Esophagus squamous epithelium (tissue), 5 donors: ENCODE measurements around the gene RAB6B. TPM values are rescaled to one million over a fixed set of nuclear protein-coding genes. Genes with fewer than 3 reads are reported as not detected.
"Not testable (repeated sequence)": the region's sequence is repeated elsewhere in the genome, so short reads cannot be mapped to it uniquely, and the experiment has no call there.

Experiments
- DNase-seq: peaks from one replicate; lab custom pipeline; 2025; lab: John Stamatoyannopoulos, UW
- H3K27ac ChIP-seq, 4 donors: fragments of 200-600 bp; sonication (generic); one replicate each; pipeline ENCODE4 v1.5.1; 2016 to 2019; ENCODE audit warnings: mild to moderate bottlenecking in 1 of 4
- H3K27me3 ChIP-seq, 4 donors: fragments of 200-600 bp; sonication (generic); 1 replicate in 3 of 4; 2 replicates in 1 of 4; pipeline versions ENCODE4 v1.5.1 to v1.6.0; 2017 to 2021; ENCODE audit warnings: antibody characterized with exemption in 1 of 4
- H3K36me3 ChIP-seq, 3 donors: fragments of 200-600 bp; sonication (generic); one replicate each; pipeline ENCODE4 v1.5.1; 2016 to 2019
- H3K4me1 ChIP-seq, 3 donors: fragments of 200-600 bp; sonication (generic); one replicate each; pipeline ENCODE4 v1.5.1; 2017 to 2019
- H3K4me3 ChIP-seq, 4 donors: fragments of 200-600 bp; sonication (generic); 1 replicate in 3 of 4; 2 replicates in 1 of 4; pipeline ENCODE4 v1.5.1; 2016 to 2019; ENCODE audit warnings: mild to moderate bottlenecking in 2 of 4, moderate library complexity in 1 of 4
- H3K9me3 ChIP-seq, 3 donors: fragments of 200-600 bp; sonication (generic); one replicate each; pipeline ENCODE4 v1.5.1; 2016 to 2019
- CTCF ChIP-seq, 6 experiments: fragments of 450-650 bp in 4 of 6; fragments of 200-600 bp in 2 of 6; sonication (generic) in 2 of 6; IDR thresholded peaks; one replicate each; pipeline ENCODE4 v1.5.1; 2016 to 2019; ENCODE audit warnings: antibody characterized with exemption in 6 of 6, mild to moderate bottlenecking in 4 of 6, moderate library complexity in 4 of 6
- POLR2A ChIP-seq, 4 donors: fragments of 450-650 bp; IDR thresholded peaks; one replicate each; pipeline ENCODE4 v1.6.1; 2017; ENCODE audit warnings: antibody characterized with exemption in 4 of 4, mild to moderate bottlenecking in 4 of 4, moderate library complexity in 3 of 4
- WGBS, 2 donors: methylation state at CpG; one replicate each; pipeline ENCODE4 v1.1.5; 2018; 5-methylcytosine and 5-hydroxymethylcytosine counted together
- intact Hi-C: fragments of 100-400 bp; cut with DNase I; formaldehyde crosslinking; loops from one replicate; pipeline ENCODE4 v1.15.0; 2022
- total RNA-seq, 4 donors: library from RNA; depleted of rRNA; stranded (reverse); fragments of >200 nt; gene quantifications; one replicate each; pipeline ENCODE4 v1.1.0, GENCODE V29; 2016
- donor health status: DM: yes; HTN: yes; CAD: no.

RAB6B gene
- total RNA-seq, 4 donors from 2014 or later, result 0.09 to 1.7 (median 0.68) TPM

GRCh38 chr3:133792171-133792763, 103.4 kb downstream of the RAB6B start:
- DNase-seq, result no peak
- peaks cover 0 to 2% (median 2%) of the 10 kb centered on the region in 3 donors for H3K4me1 ChIP-seq
- no peak overlapping the region for H3K27ac ChIP-seq
- intact Hi-C loops, result no loop called here
- H3K27me3 ChIP-seq, result peaks cover 0 to 2% (median 0%) of the 10 kb centered on the region in 4 donors
- H3K9me3 ChIP-seq, result peaks cover 0 to 14% (median 10%) of the 10 kb centered on the region in 3 donors
- H3K36me3 ChIP-seq, result no peaks in the 10 kb centered on the region
- TF ChIP-seq CTCF (IDR thresholded peaks at IDR 0.05) (no peak), POLR2A (IDR thresholded peaks at IDR 0.05) (no peak)
- 52 to 59% methylated on average over 9 of the region's 9 CpGs for WGBS, 2 donors
- H3K4me3 ChIP-seq, result no peak overlapping the region

- WGBS, 2 donors, result 71 to 80% methylated on average over 2 of the region's 2 CpGs
- no peaks in the 10 kb centered on the region for H3K36me3 ChIP-seq
- intact Hi-C loops, result no loop called here
Measured at GRCh38 chr3:133788024-133788423, 107.7 kb downstream of the RAB6B start.

GRCh38 chr3:133783762-133784161, 111.9 kb downstream of the RAB6B start:
- Histone ChIP-seq H3K27ac (no peak overlapping the region), H3K36me3 (no peaks in the 10 kb centered on the region), H3K9me3 (no peaks in the 10 kb centered on the region), H3K4me3 (no peak overlapping the region), H3K27me3 (no peaks in the 10 kb centered on the region), H3K4me1 (peaks cover 0 to 13% (median 0%) of the 10 kb centered on the region in 3 donors)
- intact Hi-C loops, result no loop called here
- no peak for TF ChIP-seq CTCF (IDR thresholded peaks at IDR 0.05)
- TF ChIP-seq POLR2A (IDR thresholded peaks at IDR 0.05), result no peak
- WGBS, 2 donors, result 35 to 74% methylated on average over 7 to 9 of the region's 32 CpGs
- DNase-seq, result no peak

More at GRCh38 chr3:133788024-133788423, 107.7 kb downstream of the RAB6B start:
- no peak for DNase-seq
- Histone ChIP-seq H3K9me3 (peaks cover 0 to 11% (median 9%) of the 10 kb centered on the region in 3 donors), H3K27ac (no peak overlapping the region), H3K27me3 (no peaks in the 10 kb centered on the region), H3K4me3 (no peak overlapping the region), H3K4me1 (peaks cover 0 to 5% (median 0%) of the 10 kb centered on the region in 3 donors)
- no peak for TF ChIP-seq CTCF (IDR thresholded peaks at IDR 0.05)
- TF ChIP-seq POLR2A (IDR thresholded peaks at IDR 0.05), result no peak

GRCh38 chr3:133782454-133782853, 113.2 kb downstream of the RAB6B start:
- peaks cover 0 to 26% (median 5%) of the 10 kb centered on the region in 3 donors for H3K4me1 ChIP-seq
- no peaks in the 10 kb centered on the region for H3K9me3 ChIP-seq
- H3K27me3 ChIP-seq, result no peaks in the 10 kb centered on the region
- no peak overlapping the region for H3K4me3 ChIP-seq
- intact Hi-C loops, result no loop called here
- DNase-seq, result no peak
- TF ChIP-seq POLR2A (IDR thresholded peaks at IDR 0.05), result no peak
- no peak for TF ChIP-seq CTCF (IDR thresholded peaks at IDR 0.05)
- H3K27ac ChIP-seq, result no peak overlapping the region
- H3K36me3 ChIP-seq, result no peaks in the 10 kb centered on the region
- WGBS, 2 donors, result 88 to 89% methylated on average over 2 of the region's 2 CpGs

GRCh38 chr3:133781570-133781969, 114.1 kb downstream of the RAB6B start:
- Histone ChIP-seq H3K36me3 (no peaks in the 10 kb centered on the region), H3K27ac (no peak overlapping the region), H3K4me3 (no peak overlapping the region), H3K9me3 (no peaks in the 10 kb centered on the region), H3K27me3 (no peaks in the 10 kb centered on the region), H3K4me1 (peaks cover 0 to 30% (median 5%) of the 10 kb centered on the region in 3 donors)
- TF ChIP-seq CTCF (IDR thresholded peaks at IDR 0.05), result no peak
- no peak for TF ChIP-seq POLR2A (IDR thresholded peaks at IDR 0.05)
- intact Hi-C loops, result no loop called here
- no peak for DNase-seq

- H3K4me1 ChIP-seq, result peaks cover 0 to 36% (median 5%) of the 10 kb centered on the region in 3 donors
- 83 to 91% methylated on average over 6 of the region's 6 CpGs for WGBS, 2 donors
- H3K36me3 ChIP-seq, H3K27me3 ChIP-seq, DNase-seq, H3K4me3 ChIP-seq, H3K9me3 ChIP-seq, H3K27ac ChIP-seq, intact Hi-C loops: not testable (repeated sequence)
Measured at GRCh38 chr3:133780756-133781155, 114.9 kb downstream of the RAB6B start.
